ACC112 (cell line): ENCODE results near the gene ELL.

Source experiments
- H2AFZ ChIP-seq: fragments of 200-600 bp; sonication (generic); one replicate; pipeline ENCODE4 v1.6.0; 2017; ENCODE audit warnings: antibody characterized with exemption, low read length; ENCODE audit not compliant: unreplicated experiment
- H3K27ac ChIP-seq: fragments of 200-600 bp; sonication (generic); 2 replicates; pipeline ENCODE4 v1.5.1; 2014; ENCODE audit warnings: low read depth, mild to moderate bottlenecking, antibody characterized with exemption, low read length, moderate library complexity
- H3K27me3 ChIP-seq: fragments of 200-600 bp; sonication (generic); 2 replicates; pipeline ENCODE4 v1.6.1; 2014; ENCODE audit warnings: mild to moderate bottlenecking, antibody characterized with exemption, low read length, moderate library complexity, mixed read lengths; ENCODE audit not compliant: insufficient read depth
- H3K36me3 ChIP-seq: fragments of 200-600 bp; sonication (generic); 2 replicates; pipeline ENCODE4 v1.6.1; 2016; ENCODE audit warnings: mild to moderate bottlenecking, antibody characterized with exemption, low read length, moderate library complexity, mixed read lengths; ENCODE audit not compliant: insufficient read depth
- H3K4me1 ChIP-seq: fragments of 200-600 bp; sonication (generic); one replicate; pipeline ENCODE4 v1.6.1; 2016; ENCODE audit warnings: low read length, mixed read lengths; ENCODE audit not compliant: insufficient read depth, unreplicated experiment, control insufficient read depth
- H3K4me3 ChIP-seq: fragments of 200-600 bp; sonication (generic); 2 replicates; pipeline ENCODE4 v1.5.1; 2014; ENCODE audit warnings: mild to moderate bottlenecking, low read depth, low read length
- H3K79me2 ChIP-seq: fragments of 200-600 bp; sonication (generic); one replicate; pipeline ENCODE4 v1.6.0; 2016; ENCODE audit warnings: low read length; ENCODE audit not compliant: control insufficient read depth, unreplicated experiment, insufficient read depth

ELL gene

GRCh38 chr19:18443831-18444230, 78.0 kb downstream of the ELL start:
- no peaks in the 10 kb centered on the region for H3K27me3 ChIP-seq
- no peak overlapping the region for H3K27ac ChIP-seq
- H3K4me3 ChIP-seq, result no peak overlapping the region
- H2AFZ ChIP-seq, result no peak overlapping the region
- peaks cover 4% of the 10 kb centered on the region for H3K4me1 ChIP-seq
- no peaks in the 10 kb centered on the region for H3K79me2 ChIP-seq
- no peaks in the 10 kb centered on the region for H3K36me3 ChIP-seq

- H3K4me3 ChIP-seq, result no peak overlapping the region
- H3K27ac ChIP-seq, result no peak overlapping the region
- peaks cover 4% of the 10 kb centered on the region for H3K4me1 ChIP-seq
- H2AFZ ChIP-seq, result no peak overlapping the region
- no peaks in the 10 kb centered on the region for H3K36me3 ChIP-seq
- no peaks in the 10 kb centered on the region for H3K79me2 ChIP-seq
- no peaks in the 10 kb centered on the region for H3K27me3 ChIP-seq
Measured at GRCh38 chr19:18443406-18443805, 78.5 kb downstream of the ELL start.

- Histone ChIP-seq H3K27me3 (no peaks in the 10 kb centered on the region), H3K79me2 (no peaks in the 10 kb centered on the region), H3K4me1 (peaks cover 4% of the 10 kb centered on the region), H3K27ac (no peak overlapping the region), H3K36me3 (no peaks in the 10 kb centered on the region), H3K4me3 (no peak overlapping the region), H2AFZ (no peak overlapping the region)
Measured at GRCh38 chr19:18442941-18443340, 78.9 kb downstream of the ELL start.

GRCh38 chr19:18441804-18442788, 79.8 kb downstream of the ELL start:
- no peaks in the 10 kb centered on the region for H3K27me3 ChIP-seq
- H2AFZ ChIP-seq, result no peak overlapping the region
- H3K27ac ChIP-seq, result no peak overlapping the region
- no peak overlapping the region for H3K4me3 ChIP-seq
- H3K4me1 ChIP-seq, result peaks cover 4% of the 10 kb centered on the region
- H3K36me3 ChIP-seq, result no peaks in the 10 kb centered on the region
- H3K79me2 ChIP-seq, result no peaks in the 10 kb centered on the region

- no peaks in the 10 kb centered on the region for H3K79me2 ChIP-seq
- no peaks in the 10 kb centered on the region for H3K27me3 ChIP-seq
- no peak overlapping the region for H3K4me3 ChIP-seq
- H3K4me1 ChIP-seq, result peaks cover 4% of the 10 kb centered on the region
- no peak overlapping the region for H3K27ac ChIP-seq
- no peak overlapping the region for H2AFZ ChIP-seq
- no peaks in the 10 kb centered on the region for H3K36me3 ChIP-seq
Measured at GRCh38 chr19:18440936-18441803, 80.7 kb downstream of the ELL start.

- Histone ChIP-seq H2AFZ (no peak overlapping the region), H3K4me1 (peaks cover 4% of the 10 kb centered on the region), H3K79me2 (no peaks in the 10 kb centered on the region), H3K4me3 (no peak overlapping the region), H3K27ac (no peak overlapping the region), H3K27me3 (no peaks in the 10 kb centered on the region), H3K36me3 (no peaks in the 10 kb centered on the region)
Measured at GRCh38 chr19:18440415-18440877, 81.4 kb downstream of the ELL start.

- no peak overlapping the region for H3K27ac ChIP-seq
- no peaks in the 10 kb centered on the region for H3K27me3 ChIP-seq
- no peak overlapping the region for H3K4me3 ChIP-seq
- peaks cover 4% of the 10 kb centered on the region for H3K4me1 ChIP-seq
- no peaks in the 10 kb centered on the region for H3K36me3 ChIP-seq
- H2AFZ ChIP-seq, result no peak overlapping the region
- H3K79me2 ChIP-seq, result no peaks in the 10 kb centered on the region
Measured at GRCh38 chr19:18439910-18440237, 82.0 kb downstream of the ELL start.

GRCh38 chr19:18439025-18439909, 82.6 kb downstream of the ELL start:
- Histone ChIP-seq H3K27ac (no peak overlapping the region), H3K27me3 (no peaks in the 10 kb centered on the region), H3K4me3 (no peak overlapping the region), H3K79me2 (no peaks in the 10 kb centered on the region), H3K4me1 (peaks cover 4% of the 10 kb centered on the region), H3K36me3 (no peaks in the 10 kb centered on the region), H2AFZ (no peak overlapping the region)

- Histone ChIP-seq H3K27me3 (no peaks in the 10 kb centered on the region), H3K4me1 (peaks cover 4% of the 10 kb centered on the region), H3K36me3 (no peaks in the 10 kb centered on the region), H3K79me2 (no peaks in the 10 kb centered on the region), H3K4me3 (peak overlapping the region; percentile 72; the same call in 1 of the 2 replicates), H2AFZ (no peak overlapping the region), H3K27ac (no peak overlapping the region)
Measured at GRCh38 chr19:18438331-18439024, 83.4 kb downstream of the ELL start.
